ENCODE measurements around the gene TNFRSF1B. TPM values are rescaled to one million over a fixed set of nuclear protein-coding genes. Genes with fewer than 3 reads are reported as not detected.

Gene TNFRSF1B
- polyA plus RNA-seq, 1 donor (not counting 4 experiments of a cell fraction or from before 2014, with no cell fraction given): 0.04 TPM

DNA sequence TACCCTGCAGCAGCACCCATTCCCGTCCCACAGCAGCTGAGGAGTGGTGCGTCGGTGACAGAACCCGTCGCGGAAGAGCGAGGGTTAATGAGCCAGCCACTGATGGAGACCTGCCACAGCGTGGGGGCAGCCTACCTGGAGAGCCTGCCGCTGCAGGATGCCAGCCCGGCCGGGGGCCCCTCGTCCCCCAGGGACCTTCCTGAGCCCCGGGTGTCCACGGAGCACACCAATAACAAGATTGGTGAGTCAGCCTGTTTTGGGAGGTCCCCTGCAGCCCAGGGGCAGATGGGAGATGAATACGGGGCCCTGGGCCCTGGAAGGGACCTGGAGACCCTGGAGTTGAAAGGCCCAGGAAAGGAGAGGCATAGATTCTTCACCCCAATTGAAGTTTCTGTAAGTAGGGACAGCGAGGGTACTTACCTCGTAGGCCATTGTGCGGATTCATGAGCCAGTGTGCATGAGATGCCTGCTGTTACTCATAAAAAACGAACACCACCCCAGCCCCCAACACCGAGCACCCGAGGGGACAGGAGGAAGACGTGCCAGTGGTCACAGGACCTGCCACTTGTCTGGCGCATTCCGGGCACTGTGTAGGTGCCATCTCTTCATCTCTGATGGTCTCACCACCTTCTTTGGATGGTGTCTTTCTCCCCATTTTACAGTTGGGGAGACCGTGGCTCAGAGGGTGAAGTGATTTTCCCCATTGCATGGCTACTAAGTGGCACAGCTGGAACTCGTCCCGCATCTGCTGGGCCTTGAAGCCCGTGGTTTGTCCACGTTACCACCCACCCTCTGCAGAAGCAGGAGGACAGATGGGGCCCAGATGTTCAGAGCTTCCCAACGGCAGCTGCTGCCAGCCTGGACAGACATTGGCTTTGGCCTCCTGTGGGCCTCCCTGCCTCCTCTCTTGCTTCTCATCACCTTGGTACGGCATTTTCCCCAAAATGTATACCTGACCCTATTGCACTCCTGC, 28.3 kb upstream of the TNFRSF1B start:
- FAIRE-seq (no peak), DNase-seq (ENCODE audit: low read depth, low spot score) (no peak)
- no peaks in the 10 kb centered on the region for H3K4me1 ChIP-seq (ENCODE audit: control insufficient read depth, extremely low read depth, insufficient read depth, low read length)
- H3K27ac ChIP-seq (ENCODE audit: control insufficient read depth, insufficient read depth, low read length): no peak overlapping the region
- H3K9me3 ChIP-seq (ENCODE audit: control insufficient read depth, low read depth, low read length): no peaks in the 10 kb centered on the region
- H3K9me1 ChIP-seq (ENCODE audit: control insufficient read depth, extremely low read depth, insufficient read depth, low read length): no peaks in the 10 kb centered on the region
- no peak overlapping the region for H2AFZ ChIP-seq (ENCODE audit: control insufficient read depth, low read length)
- dilution Hi-C loops (cut with MboI; ENCODE audit: extremely low pct_ligation_motif_present, low sequenced_read_pairs): no loop called here
- no peak overlapping the region for H3K9ac ChIP-seq (ENCODE audit: control insufficient read depth, extremely low read depth, insufficient read depth, low read length)
- H3K27me3 ChIP-seq (ENCODE audit: control insufficient read depth, extremely low read depth, insufficient read depth, low read length): peaks cover 4% of the 10 kb centered on the region
- no peaks in the 10 kb centered on the region for H3K79me2 ChIP-seq (ENCODE audit: control insufficient read depth, insufficient read depth, low read length)
- no peak overlapping the region for H3K4me3 ChIP-seq (ENCODE audit: control insufficient read depth in 2 of 3, extremely low read depth in 1 of 3, insufficient read depth in 2 of 3, low read depth in 1 of 3, low read length in 3 of 3)
- TF ChIP-seq CTCF (optimal IDR thresholded peaks at IDR 0.05 in 1 of 3, IDR thresholded peaks at IDR 0.05 in 1 of 3, conservative IDR thresholded peaks at IDR 0.05 in 1 of 3; ENCODE audit: extremely low read depth in 1 of 3, insufficient read depth in 2 of 3, low read length in 3 of 3): no peak
- no peak for TF ChIP-seq EZH2 (IDR thresholded peaks at IDR 0.05; ENCODE audit: low read length)
- no peaks in the 10 kb centered on the region for H4K20me1 ChIP-seq (ENCODE audit: control insufficient read depth, extremely low read depth, insufficient read depth, low read length)
- no peaks in the 10 kb centered on the region for H3K36me3 ChIP-seq (ENCODE audit: control insufficient read depth in 2 of 2, extremely low read depth in 1 of 2, insufficient read depth in 2 of 2, low read length in 2 of 2)
- no peak overlapping the region for H3K4me2 ChIP-seq (ENCODE audit: control insufficient read depth, extremely low read depth, insufficient read depth, low read depth, low read length)

- FAIRE-seq (no peak), DNase-seq (ENCODE audit: low read depth, low spot score) (no peak)
- Histone ChIP-seq H3K27ac (ENCODE audit: control insufficient read depth, insufficient read depth, low read length) (no peak overlapping the region), H3K79me2 (ENCODE audit: control insufficient read depth, insufficient read depth, low read length) (no peaks in the 10 kb centered on the region), H3K4me1 (ENCODE audit: control insufficient read depth, extremely low read depth, insufficient read depth, low read length) (no peaks in the 10 kb centered on the region), H3K9ac (ENCODE audit: control insufficient read depth, extremely low read depth, insufficient read depth, low read length) (no peak overlapping the region), H2AFZ (ENCODE audit: control insufficient read depth, low read length) (no peak overlapping the region), H3K9me3 (ENCODE audit: control insufficient read depth, low read depth, low read length) (no peaks in the 10 kb centered on the region), H3K9me1 (ENCODE audit: control insufficient read depth, extremely low read depth, insufficient read depth, low read length) (no peaks in the 10 kb centered on the region), H4K20me1 (ENCODE audit: control insufficient read depth, extremely low read depth, insufficient read depth, low read length) (no peaks in the 10 kb centered on the region), H3K27me3 (ENCODE audit: control insufficient read depth, extremely low read depth, insufficient read depth, low read length) (peaks cover 4% of the 10 kb centered on the region), H3K36me3 (ENCODE audit: control insufficient read depth in 2 of 2, extremely low read depth in 1 of 2, insufficient read depth in 2 of 2, low read length in 2 of 2) (no peaks in the 10 kb centered on the region), H3K4me3 (ENCODE audit: control insufficient read depth in 2 of 3, extremely low read depth in 1 of 3, insufficient read depth in 2 of 3, low read depth in 1 of 3, low read length in 3 of 3) (no peak overlapping the region), H3K4me2 (ENCODE audit: control insufficient read depth, extremely low read depth, insufficient read depth, low read depth, low read length) (no peak overlapping the region)
- dilution Hi-C loops (cut with MboI; ENCODE audit: extremely low pct_ligation_motif_present, low sequenced_read_pairs): no loop called here
- no peak for TF ChIP-seq EZH2 (IDR thresholded peaks at IDR 0.05; ENCODE audit: low read length)
- TF ChIP-seq CTCF (optimal IDR thresholded peaks at IDR 0.05 in 1 of 3, IDR thresholded peaks at IDR 0.05 in 1 of 3, conservative IDR thresholded peaks at IDR 0.05 in 1 of 3; ENCODE audit: extremely low read depth in 1 of 3, insufficient read depth in 2 of 3, low read length in 3 of 3): no peak
Observed at GRCh38 chr1:12140016-12140415, 26.8 kb upstream of the TNFRSF1B start.

Data from keratinocyte (primary cell).